OCI-LY1 (cell line): ENCODE results near the gene KIF1C.

Experiments
- CTCF ChIP-seq: fragments of 200-600 bp; sonication (generic), shearing (Covaris generic); IDR thresholded peaks from 2 replicates; pipeline ENCODE4 v1.5.1; 2017; ENCODE audit warnings: mild to moderate bottlenecking, antibody characterized with exemption, low read length, moderate library complexity, mixed read lengths
- EZH2 ChIP-seq: fragments of 200-600 bp; sonication (generic), shearing (Covaris generic); IDR thresholded peaks from 2 replicates; pipeline ENCODE4 v1.8.0; 2017; ENCODE audit warnings: borderline replicate concordance, mixed run types, mild to moderate bottlenecking, antibody characterized with exemption, low read length, moderate library complexity, mixed read lengths

- TF ChIP-seq EZH2 (no peak), CTCF (no peak)
Observed at GRCh38 chr17:5047446-5047845, 49.7 kb downstream of the KIF1C start.
